GM12878 (cell line): ENCODE results near the gene SORCS2. TPM values are rescaled to one million over a fixed set of nuclear protein-coding genes. Genes with fewer than 3 reads are reported as not detected.

Experiments
- ATAC-seq: fragments of 200-7000 bp; cut with Tn5 transposase; 3 replicates; pipeline ENCODE4 v1.9.1; 2020; ENCODE audit warnings: mild to moderate bottlenecking, moderate library complexity
- BruUV-seq: library from RNA; stranded (reverse); fragments of 400-500 nt; replicated peaks from 2 replicates; lab custom pipeline; 2021; lab: Mats Ljungman, UMichigan
- CTCF ChIA-PET: fragments of 300-600 bp; sonication (Branson Sonifier 250); formaldehyde crosslinking; extraction: SDS; loops from one replicate; lab custom pipeline; 2021; ENCODE audit warnings: inconsistent platforms; lab: Yijun Ruan, JAX
- POLR2A ChIA-PET: fragments of 350-600 bp; formaldehyde crosslinking; extraction: SDS; loops from one replicate; lab custom pipeline; 2021; ENCODE audit warnings: inconsistent platforms; lab: Charles Lee
- RAD21 ChIA-PET: fragments of 300-600 bp; sonication (Branson Sonifier 250); formaldehyde crosslinking; loops from one replicate; lab custom pipeline; 2023; ENCODE audit warnings: antibody characterized with exemption; ENCODE audit not compliant: unreplicated experiment; lab: Charles Lee
- SMC1A ChIA-PET: fragments of 300-600 bp; sonication (Branson Sonifier 250); formaldehyde crosslinking; loops from one replicate; lab custom pipeline; 2023; ENCODE audit not compliant: unreplicated experiment, uncharacterized antibody; lab: Charles Lee
- DNase-seq: peaks from one replicate; pipeline ENCODE4 v3.0.0-alpha.2; 2011; ENCODE audit warnings: low read depth, low spot score
- FAIRE-seq: peaks from 3 replicates; lab custom pipeline; 2011; peaks lifted over from hg19 to GRCh38; lab: Jason Lieb, UNC
- H2AFZ ChIP-seq: 2 replicates; pipeline ENCODE4 v1.6.0; 2011; ENCODE audit warnings: low read depth, low read length, control low read depth; ENCODE audit not compliant: control insufficient read depth
- H3K27ac ChIP-seq: 2 replicates; pipeline ENCODE4 v1.5.1; 2011; ENCODE audit warnings: control low read depth; ENCODE audit not compliant: control insufficient read depth, insufficient read depth
- H3K27me3 ChIP-seq, 2 experiments: replicated peaks in 1 of 2; 2 replicates each; pipeline versions ENCODE4 v1.6.0 to v1.6.1; 2011; ENCODE audit warnings: low read length in 1 of 2; ENCODE audit not compliant: control insufficient read depth in 2 of 2, insufficient read depth in 2 of 2
- H3K36me3 ChIP-seq, 2 experiments: 2 replicates each; pipeline ENCODE4 v1.5.1; 2011; ENCODE audit warnings: low read length in 1 of 2; ENCODE audit not compliant: control insufficient read depth in 2 of 2, insufficient read depth in 2 of 2
- H3K4me1 ChIP-seq: 2 replicates; pipeline ENCODE4 v1.6.1; 2011; ENCODE audit warnings: mild to moderate bottlenecking, low read length, moderate library complexity, mixed read lengths; ENCODE audit not compliant: control insufficient read depth, insufficient read depth
- H3K4me2 ChIP-seq: 2 replicates; pipeline ENCODE4 v1.6.0; 2011; ENCODE audit warnings: control low read depth; ENCODE audit not compliant: control insufficient read depth, insufficient read depth
- H3K4me3 ChIP-seq: fragments of 200-600 bp; sonication (generic); 2 replicates; pipeline ENCODE4 v1.5.1; 2016
- H3K79me2 ChIP-seq: 2 replicates; pipeline ENCODE4 v1.6.0; 2011; ENCODE audit warnings: low read length; ENCODE audit not compliant: control insufficient read depth, insufficient read depth
- H3K9ac ChIP-seq: 2 replicates; pipeline ENCODE4 v1.8.0; 2011; ENCODE audit warnings: low read length, control low read depth, mixed read lengths; ENCODE audit not compliant: control insufficient read depth, insufficient read depth
- H3K9me3 ChIP-seq: replicated peaks from 3 replicates; pipeline ENCODE4 v1.5.1; 2011; ENCODE audit warnings: mild to moderate bottlenecking, low read length; ENCODE audit not compliant: control insufficient read depth, insufficient read depth
- H4K20me1 ChIP-seq: 2 replicates; pipeline ENCODE4 v1.6.0; 2011; ENCODE audit not compliant: control insufficient read depth, insufficient read depth
- CHD2 ChIP-seq: IDR thresholded peaks from 2 replicates; pipeline ENCODE4 v1.6.1; 2011; ENCODE audit warnings: low read depth, low read length, improper control_type of control experiment, borderline replicate concordance
- EGR1 ChIP-seq, 2 experiments: IDR thresholded peaks; 1 replicate in 1 of 2; 2 replicates in 1 of 2; pipeline ENCODE4 v1.6.1; 2011 to 2012; ENCODE audit warnings: low read depth in 2 of 2, low read length in 2 of 2, borderline replicate concordance in 1 of 2, mild to moderate bottlenecking in 1 of 2, moderate library complexity in 1 of 2
- HCFC1 ChIP-seq: fragments of 150-350 bp; IDR thresholded peaks from 2 replicates; pipeline ENCODE4 v1.6.1; 2014; ENCODE audit warnings: low read length
- IKZF1 ChIP-seq: fragments of 450-650 bp; conservative IDR thresholded peaks from 2 replicates; pipeline ENCODE4 v1.6.1; 2017; ENCODE audit warnings: antibody characterized with exemption, mild to moderate bottlenecking
- PKNOX1 ChIP-seq: fragments of 450-650 bp; IDR thresholded peaks from 2 replicates; pipeline ENCODE4 v1.6.1; 2016; ENCODE audit warnings: mild to moderate bottlenecking
- SREBF1 ChIP-seq: IDR thresholded peaks from 2 replicates; pipeline ENCODE4 v1.6.1; 2012; ENCODE audit warnings: mild to moderate bottlenecking, low read length
- ZNF274 ChIP-seq: IDR thresholded peaks from one replicate; pipeline ENCODE4 v1.8.0; 2011; ENCODE audit not compliant: insufficient read length, insufficient read depth
- ZZZ3 ChIP-seq: IDR thresholded peaks from 2 replicates; pipeline ENCODE4 v1.6.1; 2011; ENCODE audit warnings: low read depth; ENCODE audit not compliant: control insufficient read depth, insufficient read length
- WGBS: methylation state at CpG from one replicate; pipeline ENCODE4 v1.1.6; 2016; ENCODE audit warnings: low lambda C conversion rate; ENCODE audit not compliant: insufficient replicate concordance, insufficient coverage; ENCODE audit errors: missing lambda C conversion rate; 5-methylcytosine and 5-hydroxymethylcytosine counted together
- in situ Hi-C: fragments of 300-500 bp; cut with MboI; formaldehyde crosslinking; loops from 9 replicates; pipeline ENCODE4 v1.14.3; 2018; ENCODE audit warnings: mixed read lengths
- intact Hi-C: fragments of 100-400 bp; cut with micrococcal nuclease; formaldehyde crosslinking; loops from one replicate; pipeline ENCODE4 v1.14.2; 2022; ENCODE audit not compliant: unreplicated experiment
- polyA plus RNA-seq, 11 experiments: library from polyadenylated mRNA; depleted of rRNA in 4 of 11; unstranded in 6 of 11; stranded (reverse) in 5 of 11; fragments of >200 nt; fragmentation: Nextera tagmentation in 4 of 11; fragmentation: Illumina TruSeq in 1 of 11; extraction: Ambion mirVana in 4 of 11; extraction: Trizol in 1 of 11; gene quantifications; 1 replicate in 1 of 11; 2 replicates in 10 of 11; pipeline versions ENCODE4 v1.2.1 to v1.2.3, GENCODE V29; 2011 to 2016; ENCODE audit warnings: inconsistent platforms in 2 of 11, missing spikeins in 2 of 11, low read depth in 1 of 11
- total RNA-seq, 4 experiments: library from RNA; depleted of rRNA in 3 of 4; stranded (reverse); fragments of >200 nt in 3 of 4; fragmentation: Illumina TruSeq in 1 of 4; extraction: Trizol in 1 of 4; gene quantifications; 2 replicates each; pipeline versions ENCODE4 v1.2.1 to v1.2.3, GENCODE V29; 2013 to 2021
- TF ChIP-seq, protein P1 (sequence below): fragments of 450-650 bp; formaldehyde crosslinking; IDR thresholded peaks from 2 replicates; pipeline ENCODE4 v1.4.0; 2020; ENCODE audit warnings: mild to moderate bottlenecking, moderate library complexity

SORCS2 gene
- total and polyA plus RNA-seq, 10 of the 15 experiments (the other 5 are each of a cell fraction or from before 2014, with no cell fraction given) = 0.01 to 0.15 (median 0.05) TPM; not detected in 5

GRCh38 chr4:7333024-7333780 is 140.9 kb downstream of the SORCS2 start:
- Histone ChIP-seq H3K36me3 (no peaks in the 10 kb centered on the region), H2AFZ (no peak overlapping the region), H3K27ac (no peak overlapping the region), H3K79me2 (no peaks in the 10 kb centered on the region), H3K4me3 (no peak overlapping the region), H4K20me1 (no peaks in the 10 kb centered on the region), H3K4me1 (no peaks in the 10 kb centered on the region), H3K27me3 (peaks cover 0 to 1% of the 10 kb centered on the region in 2 experiments; a peak in 2 of 4 replicates), H3K9ac (no peak overlapping the region), H3K4me2 (no peak overlapping the region), H3K9me3 (no peaks in the 10 kb centered on the region)
- CTCF ChIA-PET = interaction anchor here (1.1 kb wide), 1 partner anchor 9 kb away, joined by 3 read pairs; no protein-coding TSS in a partner anchor
- TF ChIP-seq SREBF1 (no peak), CHD2 (no peak)
- POLR2A ChIA-PET = interaction anchor here (0.5 to 1.1 kb wide), 2 partner anchors 10 to 668 kb away, joined by 3 to 4 read pairs; no protein-coding TSS in a partner anchor
- in situ Hi-C loops = no loop called here
- no TSS peak for BruUV-seq
- intact Hi-C loops = no loop called here
- DNase-seq (no peak), ATAC-seq (no peak), FAIRE-seq (no peak)
- RAD21 ChIA-PET = interaction anchor here (0.6 kb wide), 1 partner anchor 8 kb away, joined by 3 read pairs; no protein-coding TSS in a partner anchor
- SMC1A ChIA-PET = no interaction called here
- 23% methylated on average over 16 of the region's 16 CpGs for WGBS

GRCh38 chr4:7333801-7334421 is 141.6 kb downstream of the SORCS2 start:
- CTCF ChIA-PET = interaction anchor here (1.1 kb wide), 1 partner anchor 9 kb away, joined by 3 read pairs; no protein-coding TSS in a partner anchor
- in situ Hi-C loops = no loop called here
- SMC1A ChIA-PET = interaction anchor here (0.8 kb wide), 1 partner anchor 21 kb away, joined by 3 read pairs; no protein-coding TSS in a partner anchor
- no peaks in the 10 kb centered on the region; a peak in 2 of 4 replicates for H3K27me3 ChIP-seq
- no peak overlapping the region for H3K9ac ChIP-seq
- FAIRE-seq = no peak
- intact Hi-C loops = no loop called here
- no peak overlapping the region for H2AFZ ChIP-seq
- DNase-seq = no peak
- no peak overlapping the region for H3K4me3 ChIP-seq
- WGBS = 36% methylated on average over 15 of the region's 16 CpGs
- TF ChIP-seq, protein P1, sequence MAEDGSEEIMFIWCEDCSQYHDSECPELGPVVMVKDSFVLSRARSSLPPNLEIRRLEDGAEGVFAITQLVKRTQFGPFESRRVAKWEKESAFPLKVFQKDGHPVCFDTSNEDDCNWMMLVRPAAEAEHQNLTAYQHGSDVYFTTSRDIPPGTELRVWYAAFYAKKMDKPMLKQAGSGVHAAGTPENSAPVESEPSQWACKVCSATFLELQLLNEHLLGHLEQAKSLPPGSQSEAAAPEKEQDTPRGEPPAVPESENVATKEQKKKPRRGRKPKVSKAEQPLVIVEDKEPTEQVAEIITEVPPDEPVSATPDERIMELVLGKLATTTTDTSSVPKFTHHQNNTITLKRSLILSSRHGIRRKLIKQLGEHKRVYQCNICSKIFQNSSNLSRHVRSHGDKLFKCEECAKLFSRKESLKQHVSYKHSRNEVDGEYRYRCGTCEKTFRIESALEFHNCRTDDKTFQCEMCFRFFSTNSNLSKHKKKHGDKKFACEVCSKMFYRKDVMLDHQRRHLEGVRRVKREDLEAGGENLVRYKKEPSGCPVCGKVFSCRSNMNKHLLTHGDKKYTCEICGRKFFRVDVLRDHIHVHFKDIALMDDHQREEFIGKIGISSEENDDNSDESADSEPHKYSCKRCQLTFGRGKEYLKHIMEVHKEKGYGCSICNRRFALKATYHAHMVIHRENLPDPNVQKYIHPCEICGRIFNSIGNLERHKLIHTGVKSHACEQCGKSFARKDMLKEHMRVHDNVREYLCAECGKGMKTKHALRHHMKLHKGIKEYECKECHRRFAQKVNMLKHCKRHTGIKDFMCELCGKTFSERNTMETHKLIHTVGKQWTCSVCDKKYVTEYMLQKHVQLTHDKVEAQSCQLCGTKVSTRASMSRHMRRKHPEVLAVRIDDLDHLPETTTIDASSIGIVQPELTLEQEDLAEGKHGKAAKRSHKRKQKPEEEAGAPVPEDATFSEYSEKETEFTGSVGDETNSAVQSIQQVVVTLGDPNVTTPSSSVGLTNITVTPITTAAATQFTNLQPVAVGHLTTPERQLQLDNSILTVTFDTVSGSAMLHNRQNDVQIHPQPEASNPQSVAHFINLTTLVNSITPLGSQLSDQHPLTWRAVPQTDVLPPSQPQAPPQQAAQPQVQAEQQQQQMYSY = no peak
- TF ChIP-seq EGR1 (IDR thresholded peaks at IDR 0.05; ENCODE audit: borderline replicate concordance in 1 of 2, low read depth in 2 of 2, low read length in 2 of 2) (no peak), ZZZ3 (no peak), IKZF1 (no peak), HCFC1 (no peak), PKNOX1 (no peak), ZNF274 (no peak)
- BruUV-seq = no TSS peak
- no peak overlapping the region for H3K4me2 ChIP-seq
- RAD21 ChIA-PET = no interaction called here
- H3K27ac ChIP-seq = no peak overlapping the region
- POLR2A ChIA-PET = interaction anchor here (0.5 to 1.1 kb wide), 2 partner anchors 10 to 669 kb away, joined by 3 to 4 read pairs; no protein-coding TSS in a partner anchor
- H3K36me3 ChIP-seq = no peaks in the 10 kb centered on the region
- no peaks in the 10 kb centered on the region for H4K20me1 ChIP-seq
- H3K9me3 ChIP-seq = no peaks in the 10 kb centered on the region
- H3K4me1 ChIP-seq = no peaks in the 10 kb centered on the region
- H3K79me2 ChIP-seq = no peaks in the 10 kb centered on the region
- ATAC-seq = no peak
